DND-41 (cell line): Measurements from ENCODE around the gene MELTF.

ENCODE experiments used
- CTCF ChIP-seq: IDR thresholded peaks from 2 replicates; pipeline ENCODE4 v1.5.1; 2012; ENCODE audit warnings: borderline replicate concordance, low read length, moderate library complexity, mild to moderate bottlenecking; ENCODE audit not compliant: poor library complexity, severe bottlenecking; ENCODE audit errors: extremely low read depth
- EZH2 ChIP-seq: IDR thresholded peaks from 3 replicates; pipeline ENCODE4 v1.6.1; 2012; ENCODE audit warnings: borderline replicate concordance, low read depth, mild to moderate bottlenecking, moderate library complexity, low read length, inconsistent platforms; ENCODE audit not compliant: severe bottlenecking

- TF ChIP-seq CTCF (no peak), EZH2 (no peak)
Observed at GRCh38 chr3:197023241-197023997, 6.2 kb downstream of the MELTF start.
